Femur (tissue), 1 donor: ENCODE results near the gene ASCC1.
"Not testable (repeated sequence)": the region's sequence is repeated elsewhere in the genome, so short reads cannot be mapped to it uniquely, and the experiment has no call there.

Source experiments
- DNase-seq: peaks from one replicate; pipeline ENCODE4 v3.0.0-alpha.2; 2017

The ASCC1 gene

DNA sequence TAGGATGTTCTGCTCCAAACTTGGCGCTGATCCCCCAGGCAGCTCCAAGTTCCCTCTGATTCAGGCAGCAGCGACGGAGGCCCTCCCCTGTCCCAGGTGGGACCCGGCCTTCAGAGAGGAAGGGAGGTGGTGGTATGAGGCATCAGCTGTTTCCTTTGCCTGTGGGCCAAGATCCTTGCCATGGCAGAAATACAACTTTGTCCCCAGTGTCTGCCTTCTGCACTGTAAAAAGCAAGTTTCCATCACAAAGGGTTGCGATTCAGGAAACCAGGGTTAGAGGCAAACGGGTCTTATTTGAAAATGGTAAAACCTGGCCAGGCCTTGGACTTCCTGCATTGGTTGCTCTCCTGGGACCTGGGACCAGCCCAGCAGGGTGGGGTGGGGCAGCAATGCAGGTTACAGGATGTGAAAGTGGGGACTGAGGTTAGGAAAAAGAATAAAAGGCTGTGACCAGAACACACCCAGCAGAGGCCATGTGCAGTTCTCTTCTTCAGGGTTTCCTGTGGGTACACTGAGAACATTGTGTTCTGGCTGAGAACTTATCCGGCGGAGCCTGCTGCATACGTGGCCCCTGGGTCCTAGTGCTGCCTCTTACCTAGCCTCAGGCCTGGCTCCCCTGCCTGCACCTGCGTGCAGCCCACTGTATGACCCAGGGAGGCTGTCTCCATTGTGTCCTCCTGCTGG lies 32.5 kb upstream of the ASCC1 start:
- peak; percentile 92 for DNase-seq

- DNase-seq, result no peak
Observed at GRCh38 chr10:72245949-72246525, 30.0 kb upstream of the ASCC1 start.

GRCh38 chr10:72244573-72245038 lies 28.5 kb upstream of the ASCC1 start:
- no peak for DNase-seq

DNA sequence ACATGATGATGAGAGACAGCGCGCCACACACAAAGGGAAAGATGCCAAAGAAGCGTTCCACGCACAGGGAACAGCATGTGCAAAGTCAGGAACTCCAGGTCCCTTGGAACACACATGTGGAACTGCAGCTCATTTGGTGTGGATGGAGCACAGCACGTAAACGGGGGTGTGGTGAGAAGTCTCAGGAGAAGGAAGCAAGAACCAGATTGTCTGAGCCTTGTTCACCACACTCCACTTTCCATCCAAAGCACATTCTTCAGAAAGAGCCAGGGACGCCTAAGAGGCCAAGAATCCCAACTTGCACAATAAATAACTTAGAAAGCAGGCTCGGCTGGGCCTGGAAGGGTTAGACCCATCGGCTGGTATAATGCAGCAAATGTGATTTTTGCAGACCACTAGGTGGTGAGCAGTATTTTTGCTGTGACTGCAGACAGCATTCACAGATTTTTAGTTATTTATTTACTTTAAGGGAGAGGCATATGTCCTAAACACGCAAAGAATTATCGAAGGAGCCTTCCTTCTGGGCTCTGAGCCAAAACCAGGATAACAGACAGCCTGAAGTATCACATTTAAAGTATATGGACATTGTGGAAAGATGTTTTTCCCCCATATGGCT lies 27.9 kb upstream of the ASCC1 start:
- DNase-seq, result peak; percentile 78

DNA sequence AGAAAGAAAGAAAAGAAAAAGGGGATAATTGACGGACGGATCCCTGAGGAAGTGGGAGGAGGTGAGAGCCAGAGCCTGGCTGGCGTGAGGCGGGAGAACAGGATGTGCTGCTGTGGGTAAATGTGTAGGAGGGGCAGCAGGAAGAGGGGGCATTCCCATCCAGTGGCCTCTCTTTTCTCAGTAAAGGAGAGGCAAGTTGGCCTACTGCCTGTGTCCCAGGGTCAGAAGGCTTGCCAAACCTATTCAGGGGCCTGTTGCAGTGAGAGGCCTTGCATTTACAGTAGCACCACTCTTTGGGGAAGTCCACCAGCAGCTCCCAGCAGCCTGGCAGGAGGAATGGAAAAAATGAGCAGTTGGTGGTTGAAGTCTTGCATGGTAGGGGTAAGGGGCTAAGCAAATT lies 26.6 kb upstream of the ASCC1 start:
- DNase-seq, result peak; percentile 91

GRCh38 chr10:72241691-72242252 lies 25.7 kb upstream of the ASCC1 start:
- DNase-seq, result no peak

GRCh38 chr10:72240371-72240770 lies 24.3 kb upstream of the ASCC1 start:
- no peak for DNase-seq

GRCh38 chr10:72239409-72239808 lies 23.3 kb upstream of the ASCC1 start:
- DNase-seq, result no peak

GRCh38 chr10:72238392-72239175 lies 22.5 kb upstream of the ASCC1 start:
- DNase-seq, result no peak

DNA sequence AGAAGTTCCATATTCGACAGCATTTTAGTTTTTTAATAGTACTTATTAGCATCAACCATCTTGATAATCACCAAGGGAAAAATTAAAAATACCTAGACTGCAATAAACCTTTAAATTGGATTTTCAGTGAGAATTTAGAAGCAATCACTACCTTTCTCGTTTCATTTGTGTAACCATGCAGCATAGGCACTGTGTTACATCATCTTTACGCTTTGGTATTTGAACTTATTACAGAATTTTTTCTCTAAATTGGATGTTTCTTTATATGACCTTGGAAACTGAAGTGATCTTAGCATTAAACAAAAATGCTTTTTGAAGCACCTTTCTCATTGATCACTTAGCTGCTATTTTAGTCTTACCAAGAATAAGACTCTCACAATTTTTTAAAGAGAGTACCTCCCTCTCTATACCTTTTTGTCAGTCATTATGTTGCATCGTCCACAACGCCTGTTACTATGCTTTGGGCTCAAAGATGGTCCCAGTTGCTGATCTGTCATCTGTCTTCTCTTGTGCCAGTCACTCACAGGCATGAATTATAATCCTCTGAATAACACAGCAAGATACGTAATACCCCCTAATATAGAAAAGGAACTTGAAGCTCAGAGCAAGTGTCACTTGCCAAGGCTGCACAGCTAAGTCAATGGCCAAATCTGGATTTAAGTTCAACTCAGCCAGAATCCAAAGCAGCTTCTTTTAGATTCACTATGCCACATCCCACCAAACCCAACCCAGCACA lies 19.6 kb upstream of the ASCC1 start:
- DNase-seq, result no peak

GRCh38 chr10:72234560-72235095 lies 18.6 kb upstream of the ASCC1 start:
- no peak for DNase-seq

- no peak for DNase-seq
Observed at GRCh38 chr10:72233621-72234020, 17.5 kb upstream of the ASCC1 start.

- DNase-seq, result no peak
Observed at GRCh38 chr10:72229261-72230251, 13.5 kb upstream of the ASCC1 start.

DNA sequence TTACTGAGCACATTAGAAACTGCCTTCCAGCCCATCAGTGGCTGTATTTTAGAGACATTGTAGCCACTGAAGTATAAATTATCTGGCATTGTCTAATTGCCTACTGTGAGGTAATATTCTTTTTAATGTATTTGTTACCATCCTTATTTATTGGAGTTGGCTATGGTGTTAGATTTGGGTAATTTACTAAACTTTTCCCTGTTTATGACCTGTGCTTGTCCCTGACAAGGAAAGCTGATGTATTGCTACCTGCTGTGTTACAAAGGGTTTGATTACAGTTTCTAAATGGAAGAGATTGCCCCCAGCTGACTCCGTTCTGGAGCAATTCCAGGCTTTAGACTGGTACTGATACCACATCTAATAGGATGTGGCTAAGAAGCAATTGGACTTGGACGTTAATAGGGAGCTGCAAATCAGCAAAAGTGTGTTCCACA lies 12.3 kb upstream of the ASCC1 start:
- no peak for DNase-seq

GRCh38 chr10:72227826-72228225 lies 11.8 kb upstream of the ASCC1 start:
- no peak for DNase-seq

- no peak for DNase-seq
Observed at GRCh38 chr10:72226418-72227027, 10.4 kb upstream of the ASCC1 start.

- DNase-seq, result not testable (repeated sequence)
Observed at GRCh38 chr10:72224191-72224590, 8.1 kb upstream of the ASCC1 start.

DNA sequence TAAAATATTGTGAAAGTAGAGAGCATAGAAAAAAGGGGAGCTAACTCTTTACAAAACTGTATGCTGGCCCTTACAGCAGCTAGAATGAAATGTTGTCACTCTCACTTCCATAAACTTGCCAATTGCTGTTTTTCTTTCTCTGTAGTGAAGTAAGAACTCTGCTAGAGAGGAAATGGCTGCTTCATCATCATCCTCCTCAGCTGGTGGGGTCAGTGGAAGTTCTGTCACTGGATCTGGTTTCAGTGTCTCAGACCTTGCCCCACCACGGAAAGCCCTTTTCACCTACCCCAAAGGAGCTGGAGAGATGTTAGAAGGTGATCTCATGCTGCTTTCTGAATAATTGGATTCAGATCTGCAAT lies 7.6 kb upstream of the ASCC1 start:
- no peak for DNase-seq

DNA sequence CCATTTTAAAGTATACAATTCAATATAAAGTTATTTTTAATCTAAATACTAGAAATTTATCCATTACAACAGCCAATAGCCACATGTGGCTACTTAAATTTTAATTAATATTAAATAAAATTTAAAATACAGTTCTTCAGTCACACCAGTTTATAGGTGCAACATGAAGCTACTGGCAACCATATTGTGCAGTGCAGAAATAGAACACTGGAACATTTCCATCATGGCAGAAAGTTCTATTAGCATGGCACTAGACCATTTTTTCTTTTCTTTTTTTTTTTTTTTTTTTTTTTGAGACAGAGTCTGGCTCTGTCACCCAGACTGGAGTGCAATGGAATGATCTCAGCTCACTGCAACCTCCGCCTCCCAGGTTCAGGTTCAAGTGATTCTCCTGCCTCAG lies 5.2 kb upstream of the ASCC1 start:
- DNase-seq, result no peak

DNA sequence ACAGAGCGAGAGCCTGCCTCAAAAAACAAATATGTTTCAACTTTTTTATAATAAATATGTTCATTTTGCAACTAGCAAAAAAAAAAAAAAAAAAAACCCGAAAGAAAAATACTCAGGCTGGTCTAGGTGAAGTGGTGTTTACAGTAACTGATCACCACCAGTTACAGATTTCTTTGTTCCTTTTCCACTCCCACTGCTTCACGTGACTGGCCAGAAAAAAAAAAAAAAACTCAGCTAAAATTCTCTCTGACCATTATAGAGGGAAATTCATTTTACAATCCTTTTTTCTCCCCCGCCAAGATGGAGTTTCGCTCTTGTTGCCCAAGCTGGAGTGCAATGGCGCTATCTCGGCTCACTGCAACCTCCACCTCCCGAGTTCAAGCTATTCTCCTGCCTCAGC lies 4.6 kb upstream of the ASCC1 start:
- no peak for DNase-seq
